Mesenchymal stem cell (in vitro differentiated cells and primary cell): Measurements from ENCODE around the gene JPT1.
"Not testable (repeated sequence)": the region's sequence is repeated elsewhere in the genome, so short reads cannot be mapped to it uniquely, and the experiment has no call there.

Experiments
- DNase-seq: peaks from one replicate; pipeline ENCODE4 v3.0.0-alpha.2; 2013
- H2AFZ ChIP-seq: one replicate; pipeline ENCODE4 v1.6.1; 2013; ENCODE audit warnings: low read depth, mild to moderate bottlenecking, control low read depth, inconsistent platforms, low read length, moderate library complexity
- H2AK5ac ChIP-seq: 2 replicates; pipeline ENCODE4 v1.6.1; 2013; ENCODE audit warnings: low read length, moderate library complexity, mild to moderate bottlenecking, inconsistent platforms; ENCODE audit not compliant: severe bottlenecking
- H2BK120ac ChIP-seq: one replicate; pipeline ENCODE4 v1.6.1; 2013; ENCODE audit warnings: low read depth, mild to moderate bottlenecking, inconsistent platforms, low read length, moderate library complexity
- H2BK12ac ChIP-seq, 2 experiments: one replicate each; pipeline ENCODE4 v1.6.1; 2013; ENCODE audit warnings: inconsistent platforms in 2 of 2, low read length in 2 of 2, mild to moderate bottlenecking in 2 of 2, moderate library complexity in 2 of 2, control low read depth in 1 of 2
- H2BK15ac ChIP-seq: one replicate; pipeline ENCODE4 v1.6.1; 2013; ENCODE audit warnings: mild to moderate bottlenecking, low read depth, inconsistent platforms; ENCODE audit not compliant: poor library complexity, severe bottlenecking
- H2BK5ac ChIP-seq: 2 replicates; pipeline ENCODE4 v1.6.1; 2013; ENCODE audit warnings: low read depth, mild to moderate bottlenecking, low read length, control low read depth, inconsistent platforms; ENCODE audit not compliant: poor library complexity, severe bottlenecking
- H3K14ac ChIP-seq, 2 experiments: one replicate each; pipeline ENCODE4 v1.6.1; 2013; ENCODE audit warnings: inconsistent platforms in 2 of 2, low read length in 2 of 2, control low read depth in 1 of 2, mild to moderate bottlenecking in 1 of 2, moderate library complexity in 1 of 2
- H3K18ac ChIP-seq, 2 experiments: one replicate each; pipeline ENCODE4 v1.6.1; 2013; ENCODE audit warnings: inconsistent platforms in 2 of 2, low read length in 2 of 2, control low read depth in 1 of 2, low read depth in 1 of 2, mild to moderate bottlenecking in 1 of 2
- H3K23ac ChIP-seq, 2 experiments: one replicate each; pipeline ENCODE4 v1.6.1; 2013; ENCODE audit warnings: inconsistent platforms in 2 of 2, low read length in 2 of 2, mild to moderate bottlenecking in 2 of 2, moderate library complexity in 2 of 2, control low read depth in 1 of 2
- H3K27ac ChIP-seq: 2 replicates; pipeline ENCODE4 v1.5.1; 2013; ENCODE audit warnings: mild to moderate bottlenecking, moderate library complexity, low read length, control low read depth, inconsistent platforms; ENCODE audit not compliant: poor library complexity, severe bottlenecking
- H3K27me3 ChIP-seq, 2 experiments: 2 replicates each; pipeline versions ENCODE4 v1.6.1 to v1.7.0; 2013; ENCODE audit warnings: low read length in 2 of 2, mild to moderate bottlenecking in 2 of 2, moderate library complexity in 2 of 2, control low read depth in 1 of 2, inconsistent platforms in 1 of 2; ENCODE audit not compliant: control insufficient read depth in 1 of 2, insufficient read depth in 1 of 2
- H3K36me3 ChIP-seq, 2 experiments: 2 replicates each; pipeline versions ENCODE4 v1.6.1 to v1.7.0; 2013; ENCODE audit warnings: low read length in 2 of 2, control low read depth in 1 of 2, inconsistent platforms in 1 of 2, low read depth in 1 of 2, mild to moderate bottlenecking in 1 of 2; ENCODE audit not compliant: insufficient read depth in 2 of 2, control insufficient read depth in 1 of 2
- H3K4ac ChIP-seq, 2 experiments: one replicate each; pipeline ENCODE4 v1.6.1; 2013; ENCODE audit warnings: inconsistent platforms in 2 of 2, low read length in 2 of 2, mild to moderate bottlenecking in 2 of 2, moderate library complexity in 2 of 2, control low read depth in 1 of 2, low read depth in 1 of 2
- H3K4me1 ChIP-seq: 2 replicates; pipeline ENCODE4 v1.6.1; 2013; ENCODE audit warnings: low read depth, low read length, control low read depth; ENCODE audit not compliant: control insufficient read depth, insufficient read depth
- H3K4me2 ChIP-seq: 2 replicates; pipeline ENCODE4 v1.6.1; 2013; ENCODE audit warnings: low read length, mild to moderate bottlenecking, inconsistent platforms; ENCODE audit not compliant: poor library complexity, severe bottlenecking
- H3K4me3 ChIP-seq, 2 experiments: 2 replicates each; pipeline versions ENCODE4 v1.5.1 to v1.7.0; 2013; ENCODE audit warnings: low read length in 2 of 2, mild to moderate bottlenecking in 2 of 2, control low read depth in 1 of 2, low read depth in 1 of 2; ENCODE audit not compliant: insufficient read depth in 1 of 2
- H3K79me1 ChIP-seq: replicated peaks from 2 replicates; pipeline ENCODE4 v1.6.1; 2013; ENCODE audit warnings: mild to moderate bottlenecking, control low read depth, low read length, inconsistent platforms; ENCODE audit not compliant: poor library complexity, severe bottlenecking
- H3K9ac ChIP-seq: 2 replicates; pipeline ENCODE4 v1.7.0; 2013; ENCODE audit warnings: mild to moderate bottlenecking, low read length, moderate library complexity
- H3K9me3 ChIP-seq: 2 replicates; pipeline ENCODE4 v1.7.0; 2013; ENCODE audit warnings: mild to moderate bottlenecking, low read length; ENCODE audit not compliant: control insufficient read depth
- H4K8ac ChIP-seq: one replicate; pipeline ENCODE4 v1.6.1; 2013; ENCODE audit warnings: inconsistent platforms, mild to moderate bottlenecking, low read length, moderate library complexity
- H4K91ac ChIP-seq: one replicate; pipeline ENCODE4 v1.6.1; 2013; ENCODE audit warnings: mild to moderate bottlenecking, low read length, inconsistent platforms
- WGBS: methylation state at CpG from one replicate; pipeline ENCODE4 v1.1.7; 2013; ENCODE audit warnings: mixed read lengths; 5-methylcytosine and 5-hydroxymethylcytosine counted together

Gene JPT1

DNA sequence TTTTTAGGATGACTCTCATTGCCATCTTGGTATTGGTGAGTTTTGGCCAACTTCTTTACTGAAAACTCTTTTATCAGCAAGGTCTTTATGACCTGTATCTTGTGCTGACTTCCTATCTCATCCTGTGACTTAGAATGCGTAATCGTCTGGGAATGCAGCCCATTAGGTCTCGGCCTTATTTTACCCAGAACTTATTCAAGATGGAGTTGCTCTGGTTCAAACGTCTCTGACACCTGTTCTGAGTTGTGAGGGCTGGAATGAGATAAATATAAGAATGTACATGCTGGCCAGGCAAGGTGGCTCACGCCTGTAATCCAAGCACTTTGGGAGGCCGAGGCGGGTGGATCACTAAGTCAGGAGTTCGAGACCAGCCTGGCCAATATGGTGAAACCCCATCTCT is 4.2 kb upstream of the JPT1 start:
- H3K36me3 ChIP-seq, result peaks cover 14 to 37% of the 10 kb centered on the region in 2 experiments
- not testable (repeated sequence) for H3K9me3 ChIP-seq, H2AK5ac ChIP-seq, H3K4me2 ChIP-seq, H3K18ac ChIP-seq, H3K4ac ChIP-seq, H2BK15ac ChIP-seq, H4K8ac ChIP-seq, H3K4me1 ChIP-seq, H2BK12ac ChIP-seq, H3K23ac ChIP-seq, H2BK5ac ChIP-seq, H3K4me3 ChIP-seq, H3K14ac ChIP-seq, H3K27ac ChIP-seq, H4K91ac ChIP-seq, H3K27me3 ChIP-seq, H3K9ac ChIP-seq, H3K79me1 ChIP-seq, H2BK120ac ChIP-seq, H2AFZ ChIP-seq
- peak; percentile 8 for DNase-seq
- 90% methylated on average over 8 of the region's 8 CpGs for WGBS

DNA sequence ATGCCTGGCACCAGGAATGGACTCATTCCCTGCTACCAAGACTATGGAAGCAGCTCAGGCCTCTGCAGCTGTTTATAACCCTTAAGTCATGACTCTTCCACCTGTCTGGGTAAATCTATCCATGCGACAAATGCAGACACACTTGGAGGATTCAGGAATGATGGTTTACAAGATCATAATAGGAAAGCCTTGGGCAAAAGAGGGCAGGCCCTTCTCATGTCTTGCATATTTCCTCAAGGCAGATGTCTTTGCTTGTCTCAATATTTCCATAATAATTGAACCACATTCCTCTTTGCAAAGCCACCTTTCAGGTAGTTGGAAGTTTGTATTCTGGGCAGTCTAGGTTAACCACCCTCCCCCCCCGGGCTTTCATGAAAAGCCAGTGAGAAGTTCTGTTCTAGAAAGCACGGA is 884 bp upstream of the JPT1 start:
- Histone ChIP-seq H2BK15ac (no peak overlapping the region), H2BK120ac (no peak overlapping the region)

DNA sequence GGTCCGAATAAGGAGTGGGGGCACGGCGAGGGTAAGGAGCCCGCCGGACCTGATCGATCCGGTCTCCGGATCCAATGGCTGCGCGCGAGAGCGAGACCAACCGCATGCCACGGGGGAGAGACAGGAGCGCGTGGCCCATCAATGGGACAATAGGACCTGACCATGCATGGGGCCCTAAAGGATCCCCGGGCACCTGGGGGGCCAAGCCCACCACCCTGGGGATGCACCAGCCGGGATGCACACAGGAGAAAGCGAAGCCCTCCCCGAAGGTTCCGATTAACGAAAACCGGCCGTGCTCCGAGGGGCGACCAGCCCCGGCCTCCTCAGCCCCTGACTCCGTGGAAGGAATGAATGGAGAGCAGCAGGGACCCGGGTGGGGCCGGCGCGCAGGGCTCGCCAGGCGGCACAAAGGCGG is 525 bp downstream of the JPT1 start:
- peak overlapping the region; percentile 75 for H2AFZ ChIP-seq
- no peak overlapping the region for H2AK5ac ChIP-seq
- peak; percentile 43 for DNase-seq
- peaks cover 4 to 8% of the 10 kb centered on the region in 2 experiments for H3K36me3 ChIP-seq
- peak overlapping the region; percentile 54 to 66 for H3K4ac ChIP-seq
- H2BK15ac ChIP-seq, result no peak overlapping the region
- H3K14ac ChIP-seq, result peak overlapping the region in 1 of 2 experiments; percentile 46
- peak overlapping the region; percentile 89 for H3K9ac ChIP-seq
- no peaks in the 10 kb centered on the region for H3K27me3 ChIP-seq
- H4K8ac ChIP-seq, result no peak overlapping the region
- H3K4me3 ChIP-seq, result peak overlapping the region; percentile 85 to 93
- H2BK12ac ChIP-seq, result no peak overlapping the region
- H2BK120ac ChIP-seq, result peak overlapping the region; percentile 6
- peak overlapping the region; percentile 34 for H4K91ac ChIP-seq
- H3K18ac ChIP-seq, result peak overlapping the region; percentile 73 to 94
- H3K9me3 ChIP-seq, result no peaks in the 10 kb centered on the region
- no peaks in the 10 kb centered on the region for H3K79me1 ChIP-seq
- H3K4me2 ChIP-seq, result peak overlapping the region; percentile 57
- peaks cover 4% of the 10 kb centered on the region for H3K4me1 ChIP-seq
- under 1% methylated on average over 32 of the region's 35 CpGs for WGBS
- H3K23ac ChIP-seq, result peak overlapping the region in 1 of 2 experiments; percentile 59
- peak overlapping the region; percentile 71 for H2BK5ac ChIP-seq
- H3K27ac ChIP-seq, result peak overlapping the region; percentile 50

More for the DNA sequence above, 884 bp upstream of the JPT1 start:
- peak overlapping the region in 1 of 2 experiments; percentile 93 for H3K4me3 ChIP-seq
- H3K9ac ChIP-seq, result no peak overlapping the region
- no peak overlapping the region for H3K4ac ChIP-seq
- WGBS, result 70% methylated on average over 1 of the region's 3 CpGs
- DNase-seq, result peak; percentile 14
- H3K27ac ChIP-seq, result peak overlapping the region; percentile 17
- H3K79me1 ChIP-seq, result peaks cover 2% of the 10 kb centered on the region
- no peak overlapping the region for H2AK5ac ChIP-seq
- H3K36me3 ChIP-seq, result peaks cover 4 to 21% of the 10 kb centered on the region in 2 experiments
- H3K9me3 ChIP-seq, result no peaks in the 10 kb centered on the region
- no peak overlapping the region for H2BK12ac ChIP-seq
- no peak overlapping the region for H3K14ac ChIP-seq
- no peaks in the 10 kb centered on the region for H3K27me3 ChIP-seq
- no peak overlapping the region for H3K23ac ChIP-seq
- H2AFZ ChIP-seq, result no peak overlapping the region
- H3K4me1 ChIP-seq, result peaks cover 2% of the 10 kb centered on the region
- no peak overlapping the region for H4K8ac ChIP-seq
- no peak overlapping the region for H3K18ac ChIP-seq
- H2BK5ac ChIP-seq, result no peak overlapping the region
- H4K91ac ChIP-seq, result no peak overlapping the region
- H3K4me2 ChIP-seq, result no peak overlapping the region

- H3K4me1 ChIP-seq, result peaks cover 6% of the 10 kb centered on the region
- H3K79me1 ChIP-seq, result no peaks in the 10 kb centered on the region
- H3K4ac ChIP-seq, result peak overlapping the region; percentile 54 to 75
- no peaks in the 10 kb centered on the region for H3K9me3 ChIP-seq
- H2BK12ac ChIP-seq, result no peak overlapping the region
- H2BK120ac ChIP-seq, result peak overlapping the region; percentile 19
- no peak overlapping the region for H2AFZ ChIP-seq
- peak overlapping the region; percentile 89 for H3K9ac ChIP-seq
- peak overlapping the region; percentile 61 for H4K91ac ChIP-seq
- H3K27ac ChIP-seq, result no peak overlapping the region
- H3K4me3 ChIP-seq, result peak overlapping the region; percentile 85 to 93
- peak overlapping the region; percentile 55 for H4K8ac ChIP-seq
- H3K18ac ChIP-seq, result peak overlapping the region; percentile 83 to 94
- peak overlapping the region in 1 of 2 experiments; percentile 59 for H3K23ac ChIP-seq
- no peak overlapping the region for H2AK5ac ChIP-seq
- H2BK5ac ChIP-seq, result no peak overlapping the region
- WGBS, result under 1% methylated on average over 28 of the region's 28 CpGs
- peak; percentile 45 for DNase-seq
- peaks cover 6 to 13% of the 10 kb centered on the region in 2 experiments for H3K36me3 ChIP-seq
- H3K14ac ChIP-seq, result peak overlapping the region in 1 of 2 experiments; percentile 46
- H3K27me3 ChIP-seq, result no peaks in the 10 kb centered on the region
- H2BK15ac ChIP-seq, result no peak overlapping the region
- H3K4me2 ChIP-seq, result peak overlapping the region; percentile 57
Observed at GRCh38 chr17:75152922-75153779, 1.2 kb downstream of the JPT1 start.
